Activated CD4-positive, alpha-beta T cell treated with anti-CD3 and anti-CD28 coated beads, Interleukin-2, amount 50 U/mL, for 24 hours (primary cell): Measurements from ENCODE around the gene CNNM4.

Experiments used
- DNase-seq, 2 donors: peaks; one replicate each; pipeline ENCODE4 v3.0.0-alpha.2; 2020; ENCODE audit warnings: low read depth in 1 of 2, low spot score in 1 of 2

CNNM4 gene

GRCh38 chr2:96758987-96759386, 1.7 kb upstream of the CNNM4 start:
- DNase-seq, result no peak

GRCh38 chr2:96759548-96759947, 1.2 kb upstream of the CNNM4 start:
- no peak for DNase-seq

- no peak for DNase-seq
Measured at GRCh38 chr2:96760986-96761832, 507 bp downstream of the CNNM4 start.

DNA sequence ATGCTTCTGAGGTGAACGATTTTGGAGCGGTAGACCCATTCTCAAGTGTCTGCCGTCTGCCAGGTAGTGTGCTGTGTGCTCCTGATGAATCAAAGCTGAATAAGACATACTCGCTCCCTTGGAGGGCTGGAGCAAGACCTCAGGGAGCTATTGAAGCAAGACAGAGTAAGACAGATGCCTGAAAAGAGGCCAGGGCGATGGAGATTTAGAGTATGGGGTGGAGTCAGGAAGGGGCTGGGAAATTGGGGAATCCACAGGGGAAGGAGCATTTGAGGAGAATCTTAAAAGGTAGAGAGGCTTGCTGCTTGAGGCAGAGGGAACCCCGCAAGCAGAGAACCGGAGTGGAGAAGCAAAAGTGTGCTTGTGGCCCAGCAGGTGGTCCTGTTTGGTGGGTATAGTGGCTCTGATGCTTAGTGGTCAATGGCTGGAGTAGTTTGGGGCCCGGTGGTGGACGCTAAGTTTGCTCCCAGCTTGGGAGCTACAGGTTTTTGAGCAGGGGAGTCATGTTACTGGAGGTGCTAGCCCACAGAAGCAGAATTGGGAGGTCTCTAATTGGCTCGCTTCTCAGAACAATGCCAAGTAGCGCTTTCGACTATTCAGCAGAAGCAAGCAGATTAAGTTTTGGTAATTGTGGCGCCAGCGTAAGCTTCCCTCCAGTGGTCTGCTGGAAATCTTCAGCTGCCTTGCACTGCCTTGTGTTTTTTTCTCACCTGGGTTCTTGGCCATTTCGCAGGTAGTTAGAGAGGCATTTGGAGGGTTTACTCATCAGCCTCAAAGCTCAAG, 2.0 kb downstream of the CNNM4 start:
- DNase-seq, result no peak

DNA sequence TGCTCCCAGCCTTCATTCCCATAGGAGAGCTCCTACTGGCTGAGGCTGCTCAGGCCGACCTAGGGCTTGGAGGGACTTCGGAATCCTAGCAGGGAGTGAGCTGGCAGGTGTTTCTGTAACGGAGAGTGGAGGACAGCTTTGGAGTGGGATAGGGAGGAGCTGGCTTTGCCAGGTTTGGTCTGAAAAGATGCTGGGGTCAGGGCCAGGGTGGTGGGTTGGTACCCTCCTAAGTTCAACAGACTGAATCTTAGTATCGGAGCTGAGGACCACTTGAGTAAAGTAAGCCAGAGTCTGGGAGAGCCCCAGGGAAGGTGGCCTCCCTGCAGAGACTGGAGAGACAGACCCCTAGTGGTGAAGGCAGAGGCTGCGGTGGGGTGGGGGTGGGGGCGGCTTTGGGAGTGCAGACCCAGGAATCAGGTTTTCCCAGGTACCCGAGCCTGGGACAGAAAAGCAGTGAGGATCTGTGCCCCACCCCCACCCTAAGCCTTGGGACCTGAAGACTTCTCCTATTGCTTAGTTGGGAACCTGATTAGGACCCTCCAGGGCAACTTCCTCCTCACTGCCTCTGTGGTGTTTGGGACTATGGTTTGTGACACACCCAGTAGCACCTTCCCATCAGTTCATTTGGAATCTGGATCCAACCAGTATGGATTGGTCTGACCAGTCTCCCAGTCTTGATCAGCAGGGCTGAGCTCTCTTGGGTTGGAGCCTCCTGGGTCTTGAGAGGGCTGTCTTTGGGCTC, 3.0 kb downstream of the CNNM4 start:
- no peak for DNase-seq

DNA sequence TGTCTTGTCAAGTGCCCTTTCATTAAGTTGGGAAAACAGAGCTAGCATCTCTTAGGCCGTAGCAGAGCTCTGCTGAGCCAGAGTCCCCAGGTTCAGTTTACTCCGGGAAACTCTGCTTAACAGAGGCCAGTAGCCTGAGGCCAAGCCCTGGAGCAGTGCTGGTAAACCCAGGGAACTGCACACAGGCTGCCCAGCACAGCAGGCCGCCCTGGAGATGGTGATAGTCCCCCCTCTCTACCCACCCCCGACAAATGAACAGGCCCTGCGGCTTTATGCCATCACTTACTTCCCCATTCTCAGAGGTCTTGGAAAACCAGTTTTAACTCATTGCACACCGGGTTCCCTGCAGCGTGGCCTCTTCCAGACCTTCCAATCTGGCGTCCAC, 3.5 kb downstream of the CNNM4 start:
- no peak for DNase-seq

GRCh38 chr2:96767135-96767871, 6.6 kb downstream of the CNNM4 start:
- no peak for DNase-seq

DNA sequence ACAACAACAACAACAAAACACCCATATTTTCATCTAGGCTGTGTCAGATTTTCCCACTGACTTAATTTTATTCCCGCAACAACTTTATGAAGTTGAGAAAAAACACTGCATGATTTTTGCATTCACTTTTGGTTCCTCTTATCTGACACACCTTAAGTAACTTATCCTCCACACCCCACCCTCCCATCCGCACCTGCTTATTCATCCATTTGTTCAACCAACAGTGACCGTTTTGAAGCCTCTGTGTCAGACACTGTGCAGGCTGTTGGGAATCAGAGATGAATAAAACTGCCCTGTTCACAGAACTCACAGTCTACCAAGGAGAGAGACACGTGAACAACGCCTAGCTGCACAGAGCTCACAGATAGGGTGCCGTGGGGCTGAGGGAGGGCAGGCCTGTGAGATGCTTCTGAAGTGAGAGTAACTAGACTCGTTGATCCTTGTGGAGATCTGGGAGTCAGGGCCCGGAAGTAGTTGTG, 7.4 kb downstream of the CNNM4 start:
- DNase-seq, result no peak

DNA sequence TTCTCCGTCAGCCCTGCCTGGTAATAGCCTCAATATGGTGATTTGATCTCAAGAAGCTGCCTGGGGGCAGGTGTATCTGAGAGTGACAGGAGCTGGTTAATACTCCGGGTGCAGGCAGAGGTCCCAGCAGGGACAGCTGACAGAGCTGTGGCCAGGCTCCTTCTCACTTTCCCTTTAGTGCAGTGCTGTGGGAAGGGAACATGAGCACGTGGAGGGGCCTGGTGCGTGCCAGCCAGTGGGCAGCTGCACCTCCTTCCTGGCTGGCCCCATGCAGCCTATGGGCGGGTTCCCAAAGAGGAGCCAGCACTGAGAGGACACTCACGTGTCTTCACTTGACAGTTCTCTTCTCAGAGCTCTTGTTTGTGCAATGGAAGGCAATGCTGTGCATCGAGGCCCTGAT, 9.1 kb downstream of the CNNM4 start:
- no peak for DNase-seq

GRCh38 chr2:96770442-96771202, 9.9 kb downstream of the CNNM4 start:
- no peak for DNase-seq

DNA sequence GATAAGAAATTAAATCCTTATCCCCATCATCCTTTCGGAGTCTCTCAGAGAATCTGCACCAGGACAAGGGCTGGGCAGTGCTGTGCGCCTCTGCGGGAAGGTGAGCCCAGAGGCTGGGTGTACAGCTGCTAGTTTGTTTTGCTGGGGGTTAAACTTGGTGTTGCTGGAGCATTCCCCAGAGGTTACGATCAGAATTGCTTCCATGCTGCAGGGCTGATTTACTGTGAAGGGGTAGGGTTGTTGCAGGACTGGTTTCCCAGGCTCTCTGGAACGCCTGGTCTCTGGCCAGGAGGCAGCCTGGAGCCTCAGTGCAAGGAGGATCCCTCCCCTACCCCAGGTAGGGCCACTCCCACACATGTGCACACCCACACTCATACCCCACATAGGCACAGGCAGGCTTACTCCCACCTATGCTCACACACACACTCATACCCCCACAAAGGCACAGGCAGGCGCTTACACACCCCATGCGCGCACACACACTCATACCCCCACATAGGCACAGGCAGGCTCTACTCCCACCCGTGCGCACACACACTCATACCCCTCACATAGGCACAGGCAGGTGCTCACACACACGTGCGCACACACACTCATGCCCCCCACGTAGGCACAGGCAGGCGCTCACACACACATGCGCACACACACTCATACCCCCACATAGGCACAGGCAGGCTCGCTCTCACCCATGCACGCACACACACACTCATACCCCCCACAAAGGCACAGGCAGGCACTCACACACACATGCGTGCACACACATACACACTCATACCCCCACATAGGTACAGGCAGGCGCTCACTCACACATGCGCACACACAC, 11.3 kb downstream of the CNNM4 start:
- DNase-seq, result no peak

DNA sequence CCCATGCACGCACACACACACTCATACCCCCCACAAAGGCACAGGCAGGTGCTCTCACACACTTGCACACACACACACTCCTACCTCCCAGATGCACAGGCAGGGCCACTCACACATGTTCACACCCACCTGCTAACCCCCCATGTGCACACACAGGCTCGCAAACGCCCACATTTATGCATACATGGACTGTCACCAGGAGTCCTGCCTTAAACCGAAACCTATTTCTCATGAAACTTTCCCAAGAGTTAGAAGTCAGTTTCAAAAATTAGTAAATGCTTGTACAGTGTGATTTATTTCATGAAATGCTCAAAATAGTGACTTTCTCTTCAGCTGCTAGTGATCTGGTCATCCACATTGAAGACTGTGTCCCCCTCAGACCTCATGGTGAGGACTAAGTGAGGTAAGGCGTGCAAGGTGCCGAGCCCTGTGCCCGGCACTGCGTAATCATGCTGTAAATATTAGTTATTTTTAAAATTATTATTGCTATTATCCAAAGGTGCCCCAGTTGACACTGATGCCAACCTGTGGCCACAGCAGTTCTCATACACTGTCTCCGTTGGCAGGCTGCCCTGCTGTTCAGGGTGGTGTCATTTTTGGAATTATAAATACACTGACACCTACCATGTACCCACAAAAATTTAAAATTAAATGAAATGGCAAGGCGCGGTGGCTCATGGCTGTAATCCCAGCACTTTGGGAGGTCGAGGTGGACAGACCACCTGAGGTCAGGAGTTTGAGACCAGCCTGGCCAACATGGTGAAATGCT, 12.4 kb downstream of the CNNM4 start:
- DNase-seq, result peak in 1 of 2 donors; percentile 30

GRCh38 chr2:96773922-96774321, 13.2 kb downstream of the CNNM4 start:
- no peak for DNase-seq

DNA sequence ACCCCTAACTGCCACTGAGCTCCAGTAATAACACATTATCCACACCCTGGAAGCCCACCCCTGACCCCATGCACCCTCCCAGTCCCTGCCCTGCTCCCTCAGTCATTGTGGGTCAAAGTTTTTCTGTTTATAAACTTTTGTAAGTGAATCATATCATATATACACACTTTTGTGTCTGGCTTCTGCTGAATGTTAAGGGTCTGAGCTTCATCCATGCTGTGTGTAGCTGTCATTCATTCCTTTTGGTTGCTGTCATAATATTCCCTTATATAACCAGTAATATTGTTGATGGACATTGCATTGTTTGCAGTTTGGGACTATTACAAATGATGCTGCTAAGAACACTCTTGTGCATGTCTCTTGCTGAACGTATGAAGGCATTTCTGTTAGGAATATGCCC, 14.5 kb downstream of the CNNM4 start:
- DNase-seq, result no peak

- DNase-seq, result no peak
Measured at GRCh38 chr2:96783388-96783787, 22.7 kb downstream of the CNNM4 start.

DNA sequence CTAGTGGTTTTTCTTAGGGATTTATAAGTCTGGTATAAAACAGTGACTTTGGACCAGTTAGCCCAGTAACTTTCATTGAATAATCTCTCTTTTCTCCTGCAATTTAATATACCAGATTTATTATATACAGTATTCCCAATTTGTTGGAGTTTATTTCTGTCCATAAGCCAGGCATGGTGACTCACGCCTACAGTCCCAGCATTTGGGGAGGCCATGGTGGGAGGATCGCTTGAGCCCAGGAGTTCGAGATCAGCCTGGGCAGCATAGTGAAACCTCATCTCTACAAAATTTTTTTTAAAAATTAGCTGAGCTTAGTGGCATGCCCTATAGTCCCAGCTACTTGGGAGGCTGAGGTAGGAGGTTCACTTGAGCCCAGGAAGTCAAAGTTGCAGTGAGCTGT, 26.7 kb downstream of the CNNM4 start:
- no peak for DNase-seq

DNA sequence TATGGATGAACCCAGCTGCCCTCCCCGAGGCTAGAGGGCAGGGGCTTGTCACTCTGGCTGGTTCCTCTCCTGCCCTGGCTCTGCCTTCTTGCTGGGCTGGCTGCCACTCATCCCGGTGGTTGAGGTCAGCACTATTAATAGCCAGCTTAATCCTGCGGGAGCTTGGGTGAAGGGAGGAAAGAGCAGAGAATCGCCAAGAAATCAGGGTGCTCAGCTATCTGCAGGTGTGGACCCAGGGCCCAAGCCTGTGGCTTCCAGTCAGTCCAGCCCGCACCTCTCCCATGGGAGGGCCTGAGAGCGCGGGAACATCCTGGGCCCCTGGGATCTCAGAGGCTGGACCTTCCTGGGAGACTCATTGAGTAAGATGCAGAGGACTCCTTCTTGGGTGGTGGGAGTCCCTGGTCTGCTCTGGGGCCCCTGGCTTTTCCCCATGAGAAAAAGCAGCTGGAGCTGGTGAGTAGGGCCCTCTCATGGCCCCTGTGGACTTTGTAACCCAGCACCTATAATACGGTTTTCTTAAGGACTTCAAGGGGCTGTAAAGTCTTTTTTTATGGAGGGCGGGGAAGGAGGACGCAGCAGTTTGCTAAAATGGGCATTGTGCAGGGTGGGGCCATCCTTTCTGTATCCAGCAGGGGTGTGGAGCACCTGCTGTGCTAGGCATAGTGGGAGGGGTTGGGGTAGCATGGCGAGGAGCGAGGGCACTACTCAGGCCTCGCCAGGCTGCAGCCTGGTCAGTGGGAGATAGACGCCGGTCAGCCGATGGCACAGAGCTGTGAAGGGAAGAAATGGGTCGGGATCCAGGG, 27.9 kb downstream of the CNNM4 start:
- no peak for DNase-seq

- no peak for DNase-seq
Measured at GRCh38 chr2:96789245-96789617, 28.5 kb downstream of the CNNM4 start.
